HEK293 (cell line): ENCODE results near the gene KLHL28.

Experiments used
- KLF10 ChIP-seq: fragments of 450-650 bp; IDR thresholded peaks from 2 replicates; pipeline ENCODE4 v1.5.1; 2018; ENCODE audit warnings: missing biosample characterization, mild to moderate bottlenecking, missing genetic modification characterization
- KLF9 ChIP-seq: fragments of 450-650 bp; formaldehyde crosslinking; IDR thresholded peaks from 2 replicates; pipeline ENCODE4 v1.5.1; 2016; ENCODE audit warnings: missing biosample characterization, missing genetic modification characterization, low read depth
- OSR2 ChIP-seq: fragments of 450-650 bp; formaldehyde crosslinking; IDR thresholded peaks from 2 replicates; pipeline ENCODE4 v1.5.1; 2016; ENCODE audit warnings: missing biosample characterization, missing genetic modification characterization
- SP3 ChIP-seq: fragments of 450-650 bp; formaldehyde crosslinking; IDR thresholded peaks from 2 replicates; pipeline ENCODE4 v1.5.1; 2016; ENCODE audit warnings: missing biosample characterization, missing genetic modification characterization
- SP7 ChIP-seq: fragments of 450-650 bp; formaldehyde crosslinking; IDR thresholded peaks from 2 replicates; pipeline ENCODE4 v1.5.1; 2016; ENCODE audit warnings: missing biosample characterization, missing genetic modification characterization
- ZFHX2 ChIP-seq: fragments of 450-650 bp; formaldehyde crosslinking; conservative IDR thresholded peaks from 2 replicates; pipeline ENCODE4 v1.5.1; 2016; ENCODE audit warnings: missing biosample characterization, missing genetic modification characterization
- ZNF112 ChIP-seq: fragments of 450-650 bp; formaldehyde crosslinking; IDR thresholded peaks from 2 replicates; pipeline ENCODE4 v1.5.0; 2017; ENCODE audit warnings: missing biosample characterization, missing genetic modification characterization
- ZNF114 ChIP-seq: fragments of 450-650 bp; formaldehyde crosslinking; IDR thresholded peaks from 2 replicates; pipeline ENCODE4 v1.5.0; 2017; ENCODE audit warnings: missing biosample characterization, missing genetic modification characterization
- ZNF133 ChIP-seq: fragments of 450-650 bp; formaldehyde crosslinking; IDR thresholded peaks from 2 replicates; pipeline ENCODE4 v1.5.1; 2016; ENCODE audit warnings: missing biosample characterization, missing genetic modification characterization
- ZNF174 ChIP-seq: fragments of 450-650 bp; formaldehyde crosslinking; IDR thresholded peaks from 2 replicates; pipeline ENCODE4 v1.5.0; 2017; ENCODE audit warnings: missing biosample characterization, mild to moderate bottlenecking, missing genetic modification characterization
- ZNF184 ChIP-seq: fragments of 450-650 bp; IDR thresholded peaks from 2 replicates; pipeline ENCODE4 v1.5.1; 2018; ENCODE audit warnings: missing biosample characterization, mild to moderate bottlenecking, missing genetic modification characterization
- ZNF214 ChIP-seq: fragments of 450-650 bp; formaldehyde crosslinking; IDR thresholded peaks from 2 replicates; pipeline ENCODE4 v1.5.1; 2017; ENCODE audit warnings: missing biosample characterization, mild to moderate bottlenecking, missing genetic modification characterization, borderline replicate concordance
- ZNF274 ChIP-seq, 2 experiments: fragments of 200-500 bp in 1 of 2; fragments of 450-650 bp in 1 of 2; sonication (Bioruptor generic) in 1 of 2; formaldehyde crosslinking in 1 of 2; IDR thresholded peaks; 2 replicates each; pipeline versions ENCODE4 v1.5.1 to v1.6.1; 2014 to 2016; ENCODE audit warnings: borderline replicate concordance in 1 of 2, inconsistent platforms in 1 of 2, low read length in 1 of 2, missing biosample characterization in 1 of 2, missing genetic modification characterization in 1 of 2
- ZNF501 ChIP-seq: fragments of 450-650 bp; formaldehyde crosslinking; IDR thresholded peaks from 2 replicates; pipeline ENCODE4 v1.5.1; 2016; ENCODE audit warnings: missing biosample characterization, missing genetic modification characterization
- ZNF624 ChIP-seq: fragments of 450-650 bp; formaldehyde crosslinking; IDR thresholded peaks from 2 replicates; pipeline ENCODE4 v1.5.1; 2017; ENCODE audit warnings: missing biosample characterization, missing genetic modification characterization
- ZNF629 ChIP-seq: fragments of 450-650 bp; formaldehyde crosslinking; IDR thresholded peaks from 2 replicates; pipeline ENCODE4 v1.5.1; 2017; ENCODE audit warnings: missing biosample characterization, missing genetic modification characterization
- ZNF76 ChIP-seq: fragments of 450-650 bp; formaldehyde crosslinking; IDR thresholded peaks from 2 replicates; pipeline ENCODE4; 2016; ENCODE audit warnings: low read depth, missing biosample characterization, missing genetic modification characterization, borderline replicate concordance
- ZNF785 ChIP-seq: fragments of 450-650 bp; formaldehyde crosslinking; IDR thresholded peaks from 2 replicates; pipeline ENCODE4 v1.5.1; 2016; ENCODE audit warnings: missing biosample characterization, missing genetic modification characterization
- ZNF843 ChIP-seq: fragments of 450-650 bp; formaldehyde crosslinking; IDR thresholded peaks from 2 replicates; pipeline ENCODE4 v1.5.1; 2016; ENCODE audit warnings: missing biosample characterization, missing genetic modification characterization
- TF ChIP-seq, protein P1 (sequence below): fragments of 450-650 bp; formaldehyde crosslinking; conservative IDR thresholded peaks from 2 replicates; pipeline ENCODE4 v1.5.1; 2016; ENCODE audit warnings: low read depth, missing biosample characterization, missing genetic modification characterization
- TF ChIP-seq, protein P2 (sequence below): fragments of 450-650 bp; formaldehyde crosslinking; IDR thresholded peaks from 2 replicates; pipeline ENCODE4 v1.5.1; 2016; ENCODE audit warnings: missing biosample characterization, missing genetic modification characterization
- TF ChIP-seq, protein P3 (sequence below): fragments of 450-650 bp; formaldehyde crosslinking; IDR thresholded peaks from 2 replicates; pipeline ENCODE4 v1.5.1; 2016; ENCODE audit warnings: missing biosample characterization, missing genetic modification characterization, borderline replicate concordance
- TF ChIP-seq, protein P4 (sequence below): fragments of 450-650 bp; formaldehyde crosslinking; IDR thresholded peaks from 2 replicates; pipeline ENCODE4 v1.5.1; 2016; ENCODE audit warnings: missing biosample characterization, missing genetic modification characterization
- TF ChIP-seq, protein P5 (sequence below): fragments of 450-650 bp; IDR thresholded peaks from 2 replicates; pipeline ENCODE4 v1.5.1; 2018; ENCODE audit warnings: missing biosample characterization, missing genetic modification characterization
- TF ChIP-seq, protein P6 (sequence below): fragments of 450-650 bp; formaldehyde crosslinking; IDR thresholded peaks from 2 replicates; pipeline ENCODE4 v1.5.1; 2016; ENCODE audit warnings: missing biosample characterization, missing genetic modification characterization

KLHL28 gene

DNA sequence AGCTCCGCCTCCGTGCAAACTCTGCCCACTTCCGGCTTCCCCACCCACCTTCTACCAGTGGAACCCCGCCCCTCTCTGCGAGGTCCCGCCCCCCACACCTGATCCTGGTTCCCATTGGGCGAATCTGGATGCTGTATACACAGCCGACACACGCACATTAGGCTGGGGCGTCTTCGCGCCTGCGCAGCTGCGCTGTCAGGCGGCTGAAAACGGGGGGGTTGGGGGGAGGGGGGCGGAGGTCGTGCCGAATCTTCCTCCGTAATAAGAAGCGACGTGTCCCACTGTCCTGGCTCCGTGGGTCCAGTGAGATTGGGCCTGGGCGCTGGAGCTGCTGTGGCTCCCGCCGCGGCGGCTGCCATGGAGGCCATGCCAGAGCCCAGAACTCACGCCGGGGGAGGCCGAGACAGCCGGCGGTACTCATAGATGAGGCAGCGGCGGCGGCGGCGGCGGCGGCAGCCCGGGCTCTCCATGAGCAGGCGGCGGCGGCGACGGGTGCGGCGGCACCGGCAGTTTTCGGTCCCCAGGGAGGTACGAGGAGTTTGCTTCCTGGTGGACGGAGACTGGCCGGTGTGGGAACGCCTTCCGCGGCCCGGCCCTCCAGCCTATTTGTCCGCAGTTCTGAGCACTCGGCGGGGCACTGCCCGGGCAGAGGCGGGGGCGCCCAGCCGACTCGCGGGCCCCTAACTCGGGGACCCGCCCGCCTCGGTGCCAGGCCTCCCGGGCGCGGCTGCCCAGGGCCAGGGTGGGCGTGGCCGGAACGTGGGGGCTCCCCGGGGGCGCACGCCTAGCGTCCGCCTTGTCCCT, 64.5 kb downstream of the KLHL28 start (continued):
- TF ChIP-seq, protein P1, sequence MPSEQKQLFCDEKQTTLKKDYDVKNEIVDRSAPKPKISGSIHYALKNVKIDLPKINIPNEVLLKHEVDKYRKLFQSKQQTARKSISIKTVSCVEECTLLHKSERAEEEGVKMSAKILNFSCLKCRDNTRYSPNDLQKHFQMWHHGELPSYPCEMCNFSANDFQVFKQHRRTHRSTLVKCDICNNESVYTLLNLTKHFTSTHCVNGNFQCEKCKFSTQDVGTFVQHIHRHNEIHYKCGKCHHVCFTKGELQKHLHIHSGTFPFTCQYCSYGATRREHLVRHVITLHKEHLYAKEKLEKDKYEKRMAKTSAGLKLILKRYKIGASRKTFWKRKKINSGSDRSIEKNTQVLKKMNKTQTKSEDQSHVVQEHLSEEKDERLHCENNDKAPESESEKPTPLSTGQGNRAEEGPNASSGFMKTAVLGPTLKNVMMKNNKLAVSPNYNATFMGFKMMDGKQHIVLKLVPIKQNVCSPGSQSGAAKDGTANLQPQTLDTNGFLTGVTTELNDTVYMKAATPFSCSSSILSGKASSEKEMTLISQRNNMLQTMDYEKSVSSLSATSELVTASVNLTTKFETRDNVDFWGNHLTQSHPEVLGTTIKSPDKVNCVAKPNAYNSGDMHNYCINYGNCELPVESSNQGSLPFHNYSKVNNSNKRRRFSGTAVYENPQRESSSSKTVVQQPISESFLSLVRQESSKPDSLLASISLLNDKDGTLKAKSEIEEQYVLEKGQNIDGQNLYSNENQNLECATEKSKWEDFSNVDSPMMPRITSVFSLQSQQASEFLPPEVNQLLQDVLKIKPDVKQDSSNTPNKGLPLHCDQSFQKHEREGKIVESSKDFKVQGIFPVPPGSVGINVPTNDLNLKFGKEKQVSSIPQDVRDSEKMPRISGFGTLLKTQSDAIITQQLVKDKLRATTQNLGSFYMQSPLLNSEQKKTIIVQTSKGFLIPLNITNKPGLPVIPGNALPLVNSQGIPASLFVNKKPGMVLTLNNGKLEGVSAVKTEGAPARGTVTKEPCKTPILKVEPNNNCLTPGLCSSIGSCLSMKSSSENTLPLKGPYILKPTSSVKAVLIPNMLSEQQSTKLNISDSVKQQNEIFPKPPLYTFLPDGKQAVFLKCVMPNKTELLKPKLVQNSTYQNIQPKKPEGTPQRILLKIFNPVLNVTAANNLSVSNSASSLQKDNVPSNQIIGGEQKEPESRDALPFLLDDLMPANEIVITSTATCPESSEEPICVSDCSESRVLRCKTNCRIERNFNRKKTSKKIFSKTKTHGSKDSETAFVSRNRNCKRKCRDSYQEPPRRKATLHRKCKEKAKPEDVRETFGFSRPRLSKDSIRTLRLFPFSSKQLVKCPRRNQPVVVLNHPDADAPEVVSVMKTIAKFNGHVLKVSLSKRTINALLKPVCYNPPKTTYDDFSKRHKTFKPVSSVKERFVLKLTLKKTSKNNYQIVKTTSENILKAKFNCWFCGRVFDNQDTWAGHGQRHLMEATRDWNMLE (tag by site-specific recombination), result no peak
- TF ChIP-seq, protein P2, sequence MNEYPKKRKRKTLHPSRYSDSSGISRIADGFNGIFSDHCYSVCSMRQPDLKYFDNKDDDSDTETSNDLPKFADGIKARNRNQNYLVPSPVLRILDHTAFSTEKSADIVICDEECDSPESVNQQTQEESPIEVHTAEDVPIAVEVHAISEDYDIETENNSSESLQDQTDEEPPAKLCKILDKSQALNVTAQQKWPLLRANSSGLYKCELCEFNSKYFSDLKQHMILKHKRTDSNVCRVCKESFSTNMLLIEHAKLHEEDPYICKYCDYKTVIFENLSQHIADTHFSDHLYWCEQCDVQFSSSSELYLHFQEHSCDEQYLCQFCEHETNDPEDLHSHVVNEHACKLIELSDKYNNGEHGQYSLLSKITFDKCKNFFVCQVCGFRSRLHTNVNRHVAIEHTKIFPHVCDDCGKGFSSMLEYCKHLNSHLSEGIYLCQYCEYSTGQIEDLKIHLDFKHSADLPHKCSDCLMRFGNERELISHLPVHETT (tag by site-specific recombination), result no peak
- peak; percentile 77 for TF ChIP-seq SP3 (tag by site-specific recombination)
- TF ChIP-seq ZNF76 (tag by site-specific recombination), result no peak
- TF ChIP-seq ZFHX2 (tag by site-specific recombination), result peak; percentile 43
- no peak for TF ChIP-seq ZNF174
- TF ChIP-seq ZNF214 (tag by site-specific recombination), result no peak
- no peak for TF ChIP-seq ZNF624 (tag by site-specific recombination)
- TF ChIP-seq ZNF785, result no peak
- no peak for TF ChIP-seq ZNF133 (tag by site-specific recombination)
- TF ChIP-seq OSR2, result no peak
- no peak for TF ChIP-seq ZNF114
- no peak for TF ChIP-seq ZNF112 (tag by site-specific recombination)
- TF ChIP-seq ZNF274 (IDR thresholded peaks at IDR 0.05; ENCODE audit: low read length), result no peak
- TF ChIP-seq ZNF274 (tag by site-specific recombination; IDR thresholded peaks at IDR 0.05; ENCODE audit: borderline replicate concordance), result no peak
- TF ChIP-seq, protein P3, sequence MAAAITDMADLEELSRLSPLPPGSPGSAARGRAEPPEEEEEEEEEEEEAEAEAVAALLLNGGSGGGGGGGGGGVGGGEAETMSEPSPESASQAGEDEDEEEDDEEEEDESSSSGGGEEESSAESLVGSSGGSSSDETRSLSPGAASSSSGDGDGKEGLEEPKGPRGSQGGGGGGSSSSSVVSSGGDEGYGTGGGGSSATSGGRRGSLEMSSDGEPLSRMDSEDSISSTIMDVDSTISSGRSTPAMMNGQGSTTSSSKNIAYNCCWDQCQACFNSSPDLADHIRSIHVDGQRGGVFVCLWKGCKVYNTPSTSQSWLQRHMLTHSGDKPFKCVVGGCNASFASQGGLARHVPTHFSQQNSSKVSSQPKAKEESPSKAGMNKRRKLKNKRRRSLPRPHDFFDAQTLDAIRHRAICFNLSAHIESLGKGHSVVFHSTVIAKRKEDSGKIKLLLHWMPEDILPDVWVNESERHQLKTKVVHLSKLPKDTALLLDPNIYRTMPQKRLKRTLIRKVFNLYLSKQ (tag by site-specific recombination), result no peak
- TF ChIP-seq ZNF843, result no peak
- TF ChIP-seq ZNF629 (tag by site-specific recombination), result no peak
- 0 out of 2 replicates have a peak, but pooled peaks have one; percentile 76 for TF ChIP-seq KLF10 (tag by site-specific recombination)
- TF ChIP-seq ZNF501 (tag by site-specific recombination), result no peak
- TF ChIP-seq SP7 (tag by site-specific recombination), result no peak
- TF ChIP-seq, protein P4, sequence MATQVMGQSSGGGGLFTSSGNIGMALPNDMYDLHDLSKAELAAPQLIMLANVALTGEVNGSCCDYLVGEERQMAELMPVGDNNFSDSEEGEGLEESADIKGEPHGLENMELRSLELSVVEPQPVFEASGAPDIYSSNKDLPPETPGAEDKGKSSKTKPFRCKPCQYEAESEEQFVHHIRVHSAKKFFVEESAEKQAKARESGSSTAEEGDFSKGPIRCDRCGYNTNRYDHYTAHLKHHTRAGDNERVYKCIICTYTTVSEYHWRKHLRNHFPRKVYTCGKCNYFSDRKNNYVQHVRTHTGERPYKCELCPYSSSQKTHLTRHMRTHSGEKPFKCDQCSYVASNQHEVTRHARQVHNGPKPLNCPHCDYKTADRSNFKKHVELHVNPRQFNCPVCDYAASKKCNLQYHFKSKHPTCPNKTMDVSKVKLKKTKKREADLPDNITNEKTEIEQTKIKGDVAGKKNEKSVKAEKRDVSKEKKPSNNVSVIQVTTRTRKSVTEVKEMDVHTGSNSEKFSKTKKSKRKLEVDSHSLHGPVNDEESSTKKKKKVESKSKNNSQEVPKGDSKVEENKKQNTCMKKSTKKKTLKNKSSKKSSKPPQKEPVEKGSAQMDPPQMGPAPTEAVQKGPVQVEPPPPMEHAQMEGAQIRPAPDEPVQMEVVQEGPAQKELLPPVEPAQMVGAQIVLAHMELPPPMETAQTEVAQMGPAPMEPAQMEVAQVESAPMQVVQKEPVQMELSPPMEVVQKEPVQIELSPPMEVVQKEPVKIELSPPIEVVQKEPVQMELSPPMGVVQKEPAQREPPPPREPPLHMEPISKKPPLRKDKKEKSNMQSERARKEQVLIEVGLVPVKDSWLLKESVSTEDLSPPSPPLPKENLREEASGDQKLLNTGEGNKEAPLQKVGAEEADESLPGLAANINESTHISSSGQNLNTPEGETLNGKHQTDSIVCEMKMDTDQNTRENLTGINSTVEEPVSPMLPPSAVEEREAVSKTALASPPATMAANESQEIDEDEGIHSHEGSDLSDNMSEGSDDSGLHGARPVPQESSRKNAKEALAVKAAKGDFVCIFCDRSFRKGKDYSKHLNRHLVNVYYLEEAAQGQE (tag by site-specific recombination), result no peak
- peak; percentile 58; the same call in 1 of the 2 replicates for TF ChIP-seq KLF9
- TF ChIP-seq, protein P5, sequence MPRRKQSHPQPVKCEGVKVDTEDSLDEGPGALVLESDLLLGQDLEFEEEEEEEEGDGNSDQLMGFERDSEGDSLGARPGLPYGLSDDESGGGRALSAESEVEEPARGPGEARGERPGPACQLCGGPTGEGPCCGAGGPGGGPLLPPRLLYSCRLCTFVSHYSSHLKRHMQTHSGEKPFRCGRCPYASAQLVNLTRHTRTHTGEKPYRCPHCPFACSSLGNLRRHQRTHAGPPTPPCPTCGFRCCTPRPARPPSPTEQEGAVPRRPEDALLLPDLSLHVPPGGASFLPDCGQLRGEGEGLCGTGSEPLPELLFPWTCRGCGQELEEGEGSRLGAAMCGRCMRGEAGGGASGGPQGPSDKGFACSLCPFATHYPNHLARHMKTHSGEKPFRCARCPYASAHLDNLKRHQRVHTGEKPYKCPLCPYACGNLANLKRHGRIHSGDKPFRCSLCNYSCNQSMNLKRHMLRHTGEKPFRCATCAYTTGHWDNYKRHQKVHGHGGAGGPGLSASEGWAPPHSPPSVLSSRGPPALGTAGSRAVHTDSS (tag by site-specific recombination), result no peak
- TF ChIP-seq, protein P6, sequence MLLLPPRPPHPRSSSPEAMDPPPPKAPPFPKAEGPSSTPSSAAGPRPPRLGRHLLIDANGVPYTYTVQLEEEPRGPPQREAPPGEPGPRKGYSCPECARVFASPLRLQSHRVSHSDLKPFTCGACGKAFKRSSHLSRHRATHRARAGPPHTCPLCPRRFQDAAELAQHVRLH (tag by site-specific recombination), result no peak
- TF ChIP-seq ZNF184, result no peak
